Measurements from ENCODE around the gene CKAP2L.

The CKAP2L gene, protein sequence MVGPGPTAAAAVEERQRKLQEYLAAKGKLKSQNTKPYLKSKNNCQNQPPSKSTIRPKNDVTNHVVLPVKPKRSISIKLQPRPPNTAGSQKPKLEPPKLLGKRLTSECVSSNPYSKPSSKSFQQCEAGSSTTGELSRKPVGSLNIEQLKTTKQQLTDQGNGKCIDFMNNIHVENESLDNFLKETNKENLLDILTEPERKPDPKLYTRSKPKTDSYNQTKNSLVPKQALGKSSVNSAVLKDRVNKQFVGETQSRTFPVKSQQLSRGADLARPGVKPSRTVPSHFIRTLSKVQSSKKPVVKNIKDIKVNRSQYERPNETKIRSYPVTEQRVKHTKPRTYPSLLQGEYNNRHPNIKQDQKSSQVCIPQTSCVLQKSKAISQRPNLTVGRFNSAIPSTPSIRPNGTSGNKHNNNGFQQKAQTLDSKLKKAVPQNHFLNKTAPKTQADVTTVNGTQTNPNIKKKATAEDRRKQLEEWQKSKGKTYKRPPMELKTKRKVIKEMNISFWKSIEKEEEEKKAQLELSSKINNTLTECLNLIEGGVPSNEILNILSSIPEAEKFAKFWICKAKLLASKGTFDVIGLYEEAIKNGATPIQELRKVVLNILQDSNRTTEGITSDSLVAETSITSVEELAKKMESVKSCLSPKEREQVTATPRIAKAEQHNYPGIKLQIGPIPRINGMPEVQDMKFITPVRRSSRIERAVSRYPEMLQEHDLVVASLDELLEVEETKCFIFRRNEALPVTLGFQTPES

DNA sequence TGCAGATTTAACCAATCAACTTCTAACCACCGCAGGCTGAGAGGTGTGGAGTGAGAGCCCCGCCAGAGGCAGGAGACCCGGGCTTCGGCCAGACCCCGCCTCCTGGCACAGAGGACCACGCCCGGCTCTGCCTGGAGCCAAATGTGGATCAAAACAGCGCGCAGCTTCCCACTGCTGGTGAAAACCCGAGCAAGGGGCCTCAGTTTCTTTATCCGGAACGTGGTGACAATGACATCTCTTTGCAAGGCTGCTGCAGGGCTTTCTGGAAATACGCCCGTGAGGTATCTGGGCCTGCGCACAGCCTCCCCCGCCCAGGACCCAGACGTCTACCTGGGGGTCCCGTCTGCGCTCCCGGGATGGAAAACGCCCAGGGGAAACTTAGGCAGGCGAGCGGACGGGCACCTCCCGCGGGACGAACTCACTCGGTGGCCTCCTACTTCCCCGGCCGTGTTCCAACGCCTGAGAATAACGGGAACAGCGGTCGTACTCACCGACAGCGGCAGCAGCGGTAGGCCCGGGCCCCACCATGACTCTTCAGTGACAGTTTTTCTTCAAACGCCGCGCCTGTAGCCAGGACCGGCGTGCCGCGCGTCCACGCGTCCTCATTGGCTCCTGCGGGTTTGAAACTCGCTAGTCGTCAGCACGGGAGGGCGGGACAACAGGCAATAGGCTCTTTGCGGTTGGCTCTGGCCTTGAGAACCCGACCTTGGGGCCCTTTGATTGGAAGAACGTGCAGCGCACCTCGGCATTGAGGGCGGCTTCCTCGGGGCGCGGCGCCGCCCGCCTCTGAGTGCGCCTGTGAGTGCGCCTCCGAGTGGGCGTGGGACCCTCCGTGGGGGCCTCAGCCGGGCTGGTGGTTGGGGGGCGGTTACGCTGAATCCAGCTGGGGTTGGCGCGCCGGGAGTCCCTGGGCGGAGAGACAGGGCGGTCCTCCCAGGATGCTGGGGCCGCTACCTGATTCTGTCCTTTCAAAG lies at the start of gene CKAP2L:
Gene CKAP2L (minus strand): TSS at position 539 of the 974 bp plus-strand sequence. CDS start 11 bp downstream, at position 528.
- DNase-seq (ENCODE audit: insufficient read length, low spot score) (peak; percentile 88), FAIRE-seq (peak; percentile 58)
- TF ChIP-seq POLR2A (IDR thresholded peaks at IDR 0.05; ENCODE audit: low read depth, low read length) = peak; percentile 48

DNA sequence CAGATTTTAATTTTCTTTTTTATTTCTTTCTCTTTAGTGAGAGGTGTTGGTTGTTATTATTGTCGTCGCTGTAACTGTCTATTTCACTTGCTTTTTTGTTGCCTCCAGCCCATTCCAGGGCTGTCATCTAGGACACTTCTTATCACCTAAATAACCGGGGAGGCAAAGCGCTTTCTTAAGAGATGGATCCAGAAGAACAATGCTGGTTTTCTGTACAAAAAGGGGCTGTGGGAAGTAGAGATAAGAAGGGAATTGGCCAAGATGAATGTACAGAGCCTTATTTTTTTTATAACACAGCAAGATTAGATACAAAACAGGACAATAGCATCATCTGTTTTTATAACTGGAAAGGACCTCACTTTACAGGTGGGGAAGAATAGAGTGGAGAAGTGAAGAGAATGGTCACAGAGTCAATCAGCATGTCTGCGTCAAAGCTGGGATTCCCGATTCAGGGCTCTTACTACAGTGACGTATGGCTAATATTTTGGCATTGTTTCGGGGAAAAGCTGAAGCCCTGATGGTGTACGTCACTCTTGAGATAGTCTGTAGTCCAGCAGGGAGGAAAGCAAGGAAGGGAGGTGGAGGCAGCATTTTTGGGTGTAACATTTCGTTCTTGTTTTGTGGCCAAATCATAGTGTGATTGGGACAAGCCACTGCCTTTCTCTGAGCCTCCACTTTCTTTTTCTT lies 49.0 kb upstream of the CKAP2L start:
- FAIRE-seq (no peak), DNase-seq (ENCODE audit: insufficient read length, low spot score) (no peak)
- TF ChIP-seq POLR2A (IDR thresholded peaks at IDR 0.05; ENCODE audit: low read depth, low read length) = no peak

DNA sequence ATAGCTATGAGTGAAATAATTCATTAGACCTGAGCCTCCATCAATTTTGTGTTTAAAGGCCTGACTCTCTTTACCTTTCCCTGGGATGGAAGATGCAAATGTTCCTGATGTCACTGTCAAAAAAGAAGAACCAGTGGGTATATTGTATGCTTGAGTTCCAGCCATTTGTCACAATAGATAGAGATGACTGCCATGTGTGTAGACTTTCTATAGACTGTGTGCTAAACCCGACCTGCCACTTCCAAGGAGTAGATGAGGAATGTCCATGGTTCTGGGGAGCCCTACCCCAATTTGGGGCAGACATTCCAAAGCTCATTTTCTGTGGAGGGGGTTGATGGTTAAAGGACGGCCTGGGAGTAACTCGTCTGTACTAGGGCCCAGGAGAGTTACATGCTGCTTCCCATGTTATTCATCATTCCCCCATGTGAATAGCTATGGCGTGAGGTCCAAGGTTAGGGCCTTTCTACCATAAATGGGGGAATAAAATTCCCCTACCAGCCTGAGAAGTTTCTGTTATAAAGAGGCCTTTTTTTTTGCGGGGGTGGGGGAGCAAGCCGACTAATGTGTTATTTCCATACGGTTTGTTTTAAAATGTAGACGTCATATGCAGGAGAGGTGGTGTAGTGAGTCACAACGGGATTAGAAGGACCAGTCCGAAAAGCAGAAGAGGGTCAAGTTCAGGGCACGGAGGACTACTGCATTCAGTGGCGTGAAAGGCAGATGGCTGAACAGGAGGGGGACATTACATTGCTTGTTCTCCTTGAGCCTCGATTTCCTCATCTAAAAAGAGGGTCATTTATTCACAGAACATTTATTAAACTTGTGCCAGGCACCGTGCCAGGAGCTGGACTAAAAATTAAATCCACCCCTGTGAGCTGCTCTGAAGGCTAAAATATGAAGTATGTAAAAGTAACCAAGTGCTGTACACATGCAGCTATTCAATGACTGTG lies 48.2 kb upstream of the CKAP2L start:
- TF ChIP-seq POLR2A (IDR thresholded peaks at IDR 0.05; ENCODE audit: low read depth, low read length) = no peak
- no peak for DNase-seq (ENCODE audit: insufficient read length, low spot score)
- no peak for FAIRE-seq

- no peak for TF ChIP-seq POLR2A (IDR thresholded peaks at IDR 0.05; ENCODE audit: low read depth, low read length)
- peak; percentile 55 for DNase-seq (ENCODE audit: insufficient read length, low spot score)
- FAIRE-seq = peak; percentile 77
Observed at GRCh38 chr2:112811841-112812306, 47.5 kb upstream of the CKAP2L start.

- DNase-seq (ENCODE audit: insufficient read length, low spot score) (no peak), FAIRE-seq (no peak)
- no peak for TF ChIP-seq POLR2A (IDR thresholded peaks at IDR 0.05; ENCODE audit: low read depth, low read length)
Observed at GRCh38 chr2:112811276-112811831, 46.9 kb upstream of the CKAP2L start.

DNA sequence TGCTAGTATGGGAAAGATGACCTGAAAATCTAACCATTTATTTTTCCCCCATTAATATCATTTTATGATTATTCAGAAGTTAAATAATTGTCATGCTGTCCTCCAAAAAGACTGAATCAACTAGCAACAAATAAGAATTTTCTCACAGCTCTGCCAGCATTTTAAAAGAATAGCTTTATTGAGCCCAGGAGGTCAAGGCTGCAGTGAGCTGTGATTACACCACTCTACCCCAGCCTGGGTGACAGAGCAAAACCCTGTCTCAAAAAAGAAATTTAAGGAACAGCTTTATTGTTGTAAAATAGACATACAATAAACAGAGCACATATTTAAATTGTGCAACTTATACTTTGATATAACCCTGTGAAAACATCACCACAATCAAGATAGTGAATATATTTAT lies 44.7 kb upstream of the CKAP2L start:
- DNase-seq (ENCODE audit: insufficient read length, low spot score) (no peak), FAIRE-seq (no peak)
- TF ChIP-seq POLR2A (IDR thresholded peaks at IDR 0.05; ENCODE audit: low read depth, low read length) = no peak

- no peak for DNase-seq (ENCODE audit: insufficient read length, low spot score)
- no peak for TF ChIP-seq POLR2A (IDR thresholded peaks at IDR 0.05; ENCODE audit: low read depth, low read length)
- no peak for FAIRE-seq
Observed at GRCh38 chr2:112807233-112807807, 42.9 kb upstream of the CKAP2L start.

DNA sequence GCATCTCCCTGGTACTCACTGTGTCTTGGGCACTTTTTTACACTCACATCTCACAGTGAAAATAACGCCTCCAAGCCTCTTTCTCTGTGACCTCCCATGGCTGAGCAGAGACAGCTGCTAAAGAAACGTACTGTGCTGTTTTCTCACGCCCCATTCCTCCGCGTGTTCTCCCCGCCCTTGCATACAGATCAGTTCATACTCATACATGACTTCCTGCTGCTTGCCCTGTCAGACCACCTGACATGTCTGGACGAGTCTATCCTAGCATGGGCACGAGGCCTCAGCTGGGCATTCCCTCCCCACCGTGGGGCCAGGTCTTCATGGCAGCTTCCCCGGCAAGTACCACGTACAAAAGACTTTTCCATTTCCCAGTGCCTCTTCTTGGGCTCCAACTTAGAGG lies 41.1 kb upstream of the CKAP2L start:
- no peak for FAIRE-seq
- TF ChIP-seq POLR2A (IDR thresholded peaks at IDR 0.05; ENCODE audit: low read depth, low read length) = no peak
- no peak for DNase-seq (ENCODE audit: insufficient read length, low spot score)

- no peak for DNase-seq (ENCODE audit: insufficient read length, low spot score)
- FAIRE-seq = no peak
- no peak for TF ChIP-seq POLR2A (IDR thresholded peaks at IDR 0.05; ENCODE audit: low read depth, low read length)
Observed at GRCh38 chr2:112803691-112804521, 39.5 kb upstream of the CKAP2L start.

- no peak for TF ChIP-seq POLR2A (IDR thresholded peaks at IDR 0.05; ENCODE audit: low read depth, low read length)
- FAIRE-seq = no peak
- no peak for DNase-seq (ENCODE audit: insufficient read length, low spot score)
Observed at GRCh38 chr2:112800881-112801583, 36.6 kb upstream of the CKAP2L start.
